Activated CD4-positive, alpha-beta T cell treated with anti-CD3 and anti-CD28 coated beads for 24 hours (primary cell): ENCODE measurements around the gene TLR6.
"Not testable (repeated sequence)": the region's sequence is repeated elsewhere in the genome, so short reads cannot be mapped to it uniquely, and the experiment has no call there.

Experiments
- DNase-seq, 2 donors: peaks; one replicate each; pipeline ENCODE4 v3.0.0-alpha.2; 2020; ENCODE audit warnings: low read depth in 2 of 2

Gene TLR6

GRCh38 chr4:38822748-38823303 lies 33.8 kb downstream of the TLR6 start:
- DNase-seq, result no peak

GRCh38 chr4:38821739-38822138 lies 34.9 kb downstream of the TLR6 start:
- DNase-seq, result no peak

GRCh38 chr4:38820329-38821061 lies 36.1 kb downstream of the TLR6 start:
- no peak for DNase-seq

- DNase-seq, result no peak
Measured at GRCh38 chr4:38819569-38819968, 37.0 kb downstream of the TLR6 start.

- no peak for DNase-seq
Measured at GRCh38 chr4:38818441-38818976, 38.1 kb downstream of the TLR6 start.

GRCh38 chr4:38815885-38816782 lies 40.5 kb downstream of the TLR6 start:
- DNase-seq, result no peak

GRCh38 chr4:38814386-38814785 lies 42.2 kb downstream of the TLR6 start:
- no peak for DNase-seq

GRCh38 chr4:38811297-38811696 lies 45.3 kb downstream of the TLR6 start:
- DNase-seq, result no peak

GRCh38 chr4:38807462-38807861 lies 49.2 kb downstream of the TLR6 start:
- DNase-seq, result not testable (repeated sequence)

GRCh38 chr4:38806251-38806650 lies 50.4 kb downstream of the TLR6 start:
- not testable (repeated sequence) for DNase-seq

GRCh38 chr4:38805530-38806145 lies 51.0 kb downstream of the TLR6 start:
- DNase-seq, result no peak

GRCh38 chr4:38804654-38805295 lies 51.8 kb downstream of the TLR6 start, which contains the start of gene TLR1:
TLR1 (minus strand) TSS chr4:38804791; CDS start chr4:38798831, 5,960 bp downstream.
- no peak for DNase-seq

- DNase-seq, result no peak
Measured at GRCh38 chr4:38803833-38804653, 52.6 kb downstream of the TLR6 start.

- no peak for DNase-seq
Measured at GRCh38 chr4:38802561-38803355, 53.9 kb downstream of the TLR6 start.

- DNase-seq, result no peak
Measured at GRCh38 chr4:38800961-38801450, 55.6 kb downstream of the TLR6 start.

GRCh38 chr4:38800366-38800765 lies 56.3 kb downstream of the TLR6 start:
- no peak for DNase-seq

GRCh38 chr4:38795087-38795486 lies 61.5 kb downstream of the TLR6 start:
- DNase-seq, result no peak

GRCh38 chr4:38794051-38794450 lies 62.6 kb downstream of the TLR6 start:
- no peak for DNase-seq

- DNase-seq, result no peak
Measured at GRCh38 chr4:38791010-38791409, 65.6 kb downstream of the TLR6 start.
